ENCODE measurements around the gene TTLL8. TPM values are rescaled to one million over a fixed set of nuclear protein-coding genes. Genes with fewer than 3 reads are reported as not detected.

Gene TTLL8
- total and polyA plus RNA-seq, 4 donors: not detected

DNA sequence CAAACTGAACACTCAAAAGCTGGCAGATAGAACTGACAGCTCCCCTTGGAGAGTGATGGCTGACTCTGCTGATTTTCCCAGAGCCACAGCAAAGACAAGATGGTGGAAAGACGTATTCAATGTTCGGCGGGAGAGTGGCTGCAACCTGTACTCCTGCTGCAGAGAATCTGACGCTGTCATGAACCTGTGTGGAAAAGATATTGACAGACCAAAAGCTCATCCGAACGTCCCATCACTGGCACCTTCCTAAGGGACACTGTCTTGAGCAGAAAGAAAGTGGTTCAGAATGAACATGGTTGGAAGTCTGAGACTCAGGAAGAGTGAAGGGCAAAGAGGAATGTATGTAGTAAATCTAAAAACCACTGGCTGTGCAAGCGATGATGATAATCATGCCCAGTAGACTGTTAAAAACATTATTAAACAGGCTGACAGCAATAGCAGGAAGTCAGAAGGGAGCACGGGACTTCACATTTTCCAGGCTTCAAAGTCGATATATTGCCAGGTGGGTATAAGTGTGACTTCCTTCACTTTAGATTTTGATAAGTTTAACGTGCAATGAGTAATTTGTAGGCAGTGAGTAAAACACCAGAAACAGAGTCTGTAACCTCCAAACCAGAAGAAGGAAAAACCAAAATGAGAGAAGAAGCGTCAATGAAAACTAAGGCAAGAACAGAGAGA lies 39.4 kb downstream of the TTLL8 start:
- no peaks in the 10 kb centered on the region for H3K36me3 ChIP-seq (ENCODE audit: control insufficient read depth in 4 of 4, insufficient read depth in 3 of 4, low read depth in 1 of 4, low read length in 3 of 4)
- no peak overlapping the region for H3K4me3 ChIP-seq (ENCODE audit: low read depth in 1 of 3, low read length in 3 of 3)
- H3K9ac ChIP-seq (ENCODE audit: low read depth in 1 of 2, low read length in 2 of 2): no peak overlapping the region
- H3K9me3 ChIP-seq (ENCODE audit: control insufficient read depth in 4 of 4, low read length in 3 of 4): no peaks in the 10 kb centered on the region
- peaks cover 0 to 2% (median 0%) of the 10 kb centered on the region in 4 donors for H3K4me1 ChIP-seq (ENCODE audit: control insufficient read depth in 4 of 4, insufficient read depth in 4 of 4, low read length in 3 of 4)
- peaks cover 0 to 7% (median under 1%) of the 10 kb centered on the region in 4 donors for H3K27me3 ChIP-seq (ENCODE audit: control insufficient read depth in 4 of 4, insufficient read depth in 4 of 4, low read length in 3 of 4)
- no peak overlapping the region for H3K27ac ChIP-seq (ENCODE audit: low read depth in 1 of 2, low read length in 2 of 2)
- no peak for TF ChIP-seq CTCF (IDR thresholded peaks at IDR 0.05; ENCODE audit: low read depth, low read length, missing input control)
- TF ChIP-seq RAD21 (IDR thresholded peaks at IDR 0.05): no peak
- no peak for TF ChIP-seq FOXA2 (IDR thresholded peaks at IDR 0.05)
- TF ChIP-seq, protein P1, sequence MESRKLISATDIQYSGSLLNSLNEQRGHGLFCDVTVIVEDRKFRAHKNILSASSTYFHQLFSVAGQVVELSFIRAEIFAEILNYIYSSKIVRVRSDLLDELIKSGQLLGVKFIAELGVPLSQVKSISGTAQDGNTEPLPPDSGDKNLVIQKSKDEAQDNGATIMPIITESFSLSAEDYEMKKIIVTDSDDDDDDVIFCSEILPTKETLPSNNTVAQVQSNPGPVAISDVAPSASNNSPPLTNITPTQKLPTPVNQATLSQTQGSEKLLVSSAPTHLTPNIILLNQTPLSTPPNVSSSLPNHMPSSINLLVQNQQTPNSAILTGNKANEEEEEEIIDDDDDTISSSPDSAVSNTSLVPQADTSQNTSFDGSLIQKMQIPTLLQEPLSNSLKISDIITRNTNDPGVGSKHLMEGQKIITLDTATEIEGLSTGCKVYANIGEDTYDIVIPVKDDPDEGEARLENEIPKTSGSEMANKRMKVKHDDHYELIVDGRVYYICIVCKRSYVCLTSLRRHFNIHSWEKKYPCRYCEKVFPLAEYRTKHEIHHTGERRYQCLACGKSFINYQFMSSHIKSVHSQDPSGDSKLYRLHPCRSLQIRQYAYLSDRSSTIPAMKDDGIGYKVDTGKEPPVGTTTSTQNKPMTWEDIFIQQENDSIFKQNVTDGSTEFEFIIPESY (IDR thresholded peaks at IDR 0.05): no peak
- no peak for TF ChIP-seq SP1 (IDR thresholded peaks at IDR 0.05)
- no peak for TF ChIP-seq JUND (IDR thresholded peaks at IDR 0.05)
- TF ChIP-seq RXRA (IDR thresholded peaks at IDR 0.05): no peak
- TF ChIP-seq, protein P2, sequence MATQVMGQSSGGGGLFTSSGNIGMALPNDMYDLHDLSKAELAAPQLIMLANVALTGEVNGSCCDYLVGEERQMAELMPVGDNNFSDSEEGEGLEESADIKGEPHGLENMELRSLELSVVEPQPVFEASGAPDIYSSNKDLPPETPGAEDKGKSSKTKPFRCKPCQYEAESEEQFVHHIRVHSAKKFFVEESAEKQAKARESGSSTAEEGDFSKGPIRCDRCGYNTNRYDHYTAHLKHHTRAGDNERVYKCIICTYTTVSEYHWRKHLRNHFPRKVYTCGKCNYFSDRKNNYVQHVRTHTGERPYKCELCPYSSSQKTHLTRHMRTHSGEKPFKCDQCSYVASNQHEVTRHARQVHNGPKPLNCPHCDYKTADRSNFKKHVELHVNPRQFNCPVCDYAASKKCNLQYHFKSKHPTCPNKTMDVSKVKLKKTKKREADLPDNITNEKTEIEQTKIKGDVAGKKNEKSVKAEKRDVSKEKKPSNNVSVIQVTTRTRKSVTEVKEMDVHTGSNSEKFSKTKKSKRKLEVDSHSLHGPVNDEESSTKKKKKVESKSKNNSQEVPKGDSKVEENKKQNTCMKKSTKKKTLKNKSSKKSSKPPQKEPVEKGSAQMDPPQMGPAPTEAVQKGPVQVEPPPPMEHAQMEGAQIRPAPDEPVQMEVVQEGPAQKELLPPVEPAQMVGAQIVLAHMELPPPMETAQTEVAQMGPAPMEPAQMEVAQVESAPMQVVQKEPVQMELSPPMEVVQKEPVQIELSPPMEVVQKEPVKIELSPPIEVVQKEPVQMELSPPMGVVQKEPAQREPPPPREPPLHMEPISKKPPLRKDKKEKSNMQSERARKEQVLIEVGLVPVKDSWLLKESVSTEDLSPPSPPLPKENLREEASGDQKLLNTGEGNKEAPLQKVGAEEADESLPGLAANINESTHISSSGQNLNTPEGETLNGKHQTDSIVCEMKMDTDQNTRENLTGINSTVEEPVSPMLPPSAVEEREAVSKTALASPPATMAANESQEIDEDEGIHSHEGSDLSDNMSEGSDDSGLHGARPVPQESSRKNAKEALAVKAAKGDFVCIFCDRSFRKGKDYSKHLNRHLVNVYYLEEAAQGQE (IDR thresholded peaks at IDR 0.05): no peak
- TF ChIP-seq FOXA1 (IDR thresholded peaks at IDR 0.05): no peak
- TF ChIP-seq, protein P3, sequence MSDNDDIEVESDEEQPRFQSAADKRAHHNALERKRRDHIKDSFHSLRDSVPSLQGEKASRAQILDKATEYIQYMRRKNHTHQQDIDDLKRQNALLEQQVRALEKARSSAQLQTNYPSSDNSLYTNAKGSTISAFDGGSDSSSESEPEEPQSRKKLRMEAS (IDR thresholded peaks at IDR 0.05): no peak
- no peak for TF ChIP-seq TAF1 (conservative IDR thresholded peaks at IDR 0.05)
- no peak for TF ChIP-seq YY1 (IDR thresholded peaks at IDR 0.05)
- TF ChIP-seq HNF4G (IDR thresholded peaks at IDR 0.05): no peak
- no peak for TF ChIP-seq EGR1 (IDR thresholded peaks at IDR 0.05; ENCODE audit: low read depth in 2 of 2)
- TF ChIP-seq GABPA (IDR thresholded peaks at IDR 0.05 in 1 of 2, conservative IDR thresholded peaks at IDR 0.05 in 1 of 2): no peak
- TF ChIP-seq ATF3 (IDR thresholded peaks at IDR 0.05): no peak
- 63% methylated on average over 11 of the region's 11 CpGs for WGBS
- no peak for DNase-seq (ENCODE audit: low spot score)
